ENCODE data around the gene ANKRD39. TPM values are rescaled to one million over a fixed set of nuclear protein-coding genes. Genes with fewer than 3 reads are reported as not detected.
A peak's percentile ranks its signal among the peaks of the same experiment; 100 is the strongest.

Gene ANKRD39
- total RNA-seq, 1 experiment from 2014 or later: 24.4 TPM

DNA sequence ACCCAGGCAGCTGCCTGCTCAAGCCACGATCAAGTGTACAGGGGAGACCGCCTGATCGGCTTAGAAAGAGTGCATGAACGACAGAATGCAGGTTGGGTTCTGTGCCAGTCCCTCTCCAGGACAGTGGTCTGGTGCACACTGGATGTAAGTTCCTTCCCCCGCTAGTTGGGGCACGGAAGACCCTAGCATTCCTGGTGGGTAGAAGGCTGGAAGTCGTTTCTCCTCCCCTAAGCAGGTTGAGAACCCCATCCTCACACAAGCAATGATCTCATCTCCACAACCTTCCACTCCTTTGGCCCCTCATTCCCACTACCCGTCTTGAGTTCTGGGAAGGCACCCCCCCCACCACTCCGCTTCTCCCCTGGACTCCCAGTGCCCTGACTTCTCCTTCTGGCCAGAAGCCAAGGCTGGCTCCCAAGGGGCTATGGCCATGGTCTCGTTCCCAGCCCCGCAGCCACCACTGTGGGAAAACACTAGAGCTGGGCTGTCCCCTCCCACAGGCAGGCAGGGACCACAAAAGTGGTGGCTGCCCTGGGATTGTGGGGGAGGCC, 1.4 kb upstream of the ANKRD39 start:
- peaks cover 7% of the 10 kb centered on the region; the same call in 1 of the 2 replicates for H3K36me3 ChIP-seq (ENCODE audit: control insufficient read depth, insufficient read depth, low read length)
- TF ChIP-seq, protein P1, sequence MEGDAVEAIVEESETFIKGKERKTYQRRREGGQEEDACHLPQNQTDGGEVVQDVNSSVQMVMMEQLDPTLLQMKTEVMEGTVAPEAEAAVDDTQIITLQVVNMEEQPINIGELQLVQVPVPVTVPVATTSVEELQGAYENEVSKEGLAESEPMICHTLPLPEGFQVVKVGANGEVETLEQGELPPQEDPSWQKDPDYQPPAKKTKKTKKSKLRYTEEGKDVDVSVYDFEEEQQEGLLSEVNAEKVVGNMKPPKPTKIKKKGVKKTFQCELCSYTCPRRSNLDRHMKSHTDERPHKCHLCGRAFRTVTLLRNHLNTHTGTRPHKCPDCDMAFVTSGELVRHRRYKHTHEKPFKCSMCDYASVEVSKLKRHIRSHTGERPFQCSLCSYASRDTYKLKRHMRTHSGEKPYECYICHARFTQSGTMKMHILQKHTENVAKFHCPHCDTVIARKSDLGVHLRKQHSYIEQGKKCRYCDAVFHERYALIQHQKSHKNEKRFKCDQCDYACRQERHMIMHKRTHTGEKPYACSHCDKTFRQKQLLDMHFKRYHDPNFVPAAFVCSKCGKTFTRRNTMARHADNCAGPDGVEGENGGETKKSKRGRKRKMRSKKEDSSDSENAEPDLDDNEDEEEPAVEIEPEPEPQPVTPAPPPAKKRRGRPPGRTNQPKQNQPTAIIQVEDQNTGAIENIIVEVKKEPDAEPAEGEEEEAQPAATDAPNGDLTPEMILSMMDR (IDR thresholded peaks at IDR 0.05): no peak
- TF ChIP-seq TCF7L2 (IDR thresholded peaks at IDR 0.05; ENCODE audit: low read depth, low read length): no peak
- no peak; the same call in 1 of the 2 replicates for TF ChIP-seq POLR2AphosphoS5 (IDR thresholded peaks at IDR 0.05; ENCODE audit: low read depth, low read length)
- TF ChIP-seq, protein P2, sequence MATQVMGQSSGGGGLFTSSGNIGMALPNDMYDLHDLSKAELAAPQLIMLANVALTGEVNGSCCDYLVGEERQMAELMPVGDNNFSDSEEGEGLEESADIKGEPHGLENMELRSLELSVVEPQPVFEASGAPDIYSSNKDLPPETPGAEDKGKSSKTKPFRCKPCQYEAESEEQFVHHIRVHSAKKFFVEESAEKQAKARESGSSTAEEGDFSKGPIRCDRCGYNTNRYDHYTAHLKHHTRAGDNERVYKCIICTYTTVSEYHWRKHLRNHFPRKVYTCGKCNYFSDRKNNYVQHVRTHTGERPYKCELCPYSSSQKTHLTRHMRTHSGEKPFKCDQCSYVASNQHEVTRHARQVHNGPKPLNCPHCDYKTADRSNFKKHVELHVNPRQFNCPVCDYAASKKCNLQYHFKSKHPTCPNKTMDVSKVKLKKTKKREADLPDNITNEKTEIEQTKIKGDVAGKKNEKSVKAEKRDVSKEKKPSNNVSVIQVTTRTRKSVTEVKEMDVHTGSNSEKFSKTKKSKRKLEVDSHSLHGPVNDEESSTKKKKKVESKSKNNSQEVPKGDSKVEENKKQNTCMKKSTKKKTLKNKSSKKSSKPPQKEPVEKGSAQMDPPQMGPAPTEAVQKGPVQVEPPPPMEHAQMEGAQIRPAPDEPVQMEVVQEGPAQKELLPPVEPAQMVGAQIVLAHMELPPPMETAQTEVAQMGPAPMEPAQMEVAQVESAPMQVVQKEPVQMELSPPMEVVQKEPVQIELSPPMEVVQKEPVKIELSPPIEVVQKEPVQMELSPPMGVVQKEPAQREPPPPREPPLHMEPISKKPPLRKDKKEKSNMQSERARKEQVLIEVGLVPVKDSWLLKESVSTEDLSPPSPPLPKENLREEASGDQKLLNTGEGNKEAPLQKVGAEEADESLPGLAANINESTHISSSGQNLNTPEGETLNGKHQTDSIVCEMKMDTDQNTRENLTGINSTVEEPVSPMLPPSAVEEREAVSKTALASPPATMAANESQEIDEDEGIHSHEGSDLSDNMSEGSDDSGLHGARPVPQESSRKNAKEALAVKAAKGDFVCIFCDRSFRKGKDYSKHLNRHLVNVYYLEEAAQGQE (IDR thresholded peaks at IDR 0.05; ENCODE audit: insufficient read depth in 1 of 2, low read depth in 2 of 2, low read length in 1 of 2): no peak
- TF ChIP-seq SIN3A (IDR thresholded peaks at IDR 0.05; ENCODE audit: borderline replicate concordance, insufficient read depth, low read depth, low read length): no peak
- peak overlapping the region in 1 of 2 experiments; percentile 67; a peak in 2 of 4 replicates for H3K4me3 ChIP-seq (ENCODE audit: low read depth in 2 of 2, low read length in 2 of 2)
- peak overlapping the region; percentile 75 for H3K27ac ChIP-seq (ENCODE audit: low read length)
- no TSS peak for BruUV-seq (replicated peaks)
- ATAC-seq: peak; percentile 12; the same call in 1 of the 2 replicates
- no peaks in the 10 kb centered on the region for H3K27me3 ChIP-seq (ENCODE audit: control insufficient read depth, insufficient read depth, low read length)
- peaks cover 15% of the 10 kb centered on the region for H3K4me1 ChIP-seq (ENCODE audit: control insufficient read depth, insufficient read depth, low read length)
- DNase-seq (ENCODE audit: low read depth, low spot score): no peak
- ChIA-PET CTCF (interaction anchor here (0.6 to 2.0 kb wide), 7 partner anchors 10 to 253 kb away, joined by 3 to 9 read pairs (median 4); no protein-coding TSS in a partner anchor), POLR2A (no interaction called here)
- no peaks in the 10 kb centered on the region for H3K9me3 ChIP-seq (ENCODE audit: control insufficient read depth, insufficient read depth, low read depth, low read length)
- intact Hi-C loops (cut with micrococcal nuclease; ENCODE audit: unreplicated experiment): loop anchor here (2.0 kb wide), 1 partner anchor 96 kb away; no protein-coding TSS in a partner anchor
- in situ Hi-C loops (cut with HindIII; ENCODE audit: low pct_unique_long_range_greater_than_20kb, low sequenced_read_pairs): no loop called here

GRCh38 chr2:96856776-96857666, 795 bp downstream of the ANKRD39 start:
- peak; percentile 5 for ATAC-seq
- no peak for DNase-seq (ENCODE audit: low read depth, low spot score)

More at GRCh38 chr2:96856776-96857666, 795 bp downstream of the ANKRD39 start:
- TF ChIP-seq TCF7L2 (IDR thresholded peaks at IDR 0.05; ENCODE audit: low read depth, low read length) (no peak), SIN3A (IDR thresholded peaks at IDR 0.05; ENCODE audit: borderline replicate concordance, insufficient read depth, low read depth, low read length) (no peak), POLR2AphosphoS5 (IDR thresholded peaks at IDR 0.05; ENCODE audit: low read depth, low read length) (no peak)
- TF ChIP-seq, protein P2 (IDR thresholded peaks at IDR 0.05; ENCODE audit: insufficient read depth in 1 of 2, low read depth in 2 of 2, low read length in 1 of 2): no peak
- TF ChIP-seq, protein P1 (IDR thresholded peaks at IDR 0.05): no peak
- CTCF ChIA-PET: interaction anchor here (0.5 to 2.0 kb wide), 6 partner anchors 79 to 255 kb away, joined by 3 to 12 read pairs (median 4); no protein-coding TSS in a partner anchor
- intact Hi-C loops (cut with micrococcal nuclease; ENCODE audit: unreplicated experiment): no loop called here
- H3K4me3 ChIP-seq (ENCODE audit: low read depth in 2 of 2, low read length in 2 of 2): peak overlapping the region; percentile 73
- H3K9me3 ChIP-seq (ENCODE audit: control insufficient read depth, insufficient read depth, low read depth, low read length): no peaks in the 10 kb centered on the region
- H3K36me3 ChIP-seq (ENCODE audit: control insufficient read depth, insufficient read depth, low read length): peaks cover 2% of the 10 kb centered on the region; the same call in 1 of the 2 replicates
- in situ Hi-C loops (cut with HindIII; ENCODE audit: low pct_unique_long_range_greater_than_20kb, low sequenced_read_pairs): no loop called here
- H3K27me3 ChIP-seq (ENCODE audit: control insufficient read depth, insufficient read depth, low read length): no peaks in the 10 kb centered on the region
- POLR2A ChIA-PET: interaction anchor here (0.8 kb wide), 1 partner anchor 58 kb away, joined by 4 read pairs; no protein-coding TSS in a partner anchor
- BruUV-seq (replicated peaks): TSS peak; percentile 28
- peaks cover 15% of the 10 kb centered on the region for H3K4me1 ChIP-seq (ENCODE audit: control insufficient read depth, insufficient read depth, low read length)
- peak overlapping the region; percentile 80 for H3K27ac ChIP-seq (ENCODE audit: low read length)
